HepG2 (cell line): Measurements from ENCODE around the gene TRIM66. TPM values are rescaled to one million over a fixed set of nuclear protein-coding genes. Genes with fewer than 3 reads are reported as not detected.
A peak's percentile ranks its signal among the peaks of the same experiment; 100 is the strongest.

Experiments
- ATAC-seq: fragments of 200-7000 bp; cut with Tn5 transposase; 3 replicates; pipeline ENCODE4 v1.9.1; 2020; ENCODE audit warnings: mild to moderate bottlenecking, moderate library complexity
- BruUV-seq: library from RNA; stranded (reverse); fragments of 400-500 nt; replicated peaks from 2 replicates; lab custom pipeline; 2021; lab: Mats Ljungman, UMichigan
- CTCF ChIA-PET: fragments of 300-600 bp; formaldehyde crosslinking; extraction: SDS; loops from one replicate; lab custom pipeline; 2021; ENCODE audit warnings: low total read pairs, inconsistent platforms, low intra/inter-chr PET ratio; lab: Yijun Ruan, JAX
- POLR2A ChIA-PET: fragments of 350-600 bp; sonication (Branson Sonifier 250); formaldehyde crosslinking; loops from one replicate; lab custom pipeline; 2020; ENCODE audit warnings: antibody characterized with exemption, inconsistent platforms; lab: Yijun Ruan, JAX
- DNase-seq: peaks from one replicate; pipeline ENCODE4 v3.0.0-alpha.2; 2015; ENCODE audit warnings: low spot score
- FAIRE-seq: peaks from 3 replicates; lab custom pipeline; 2011; peaks lifted over from hg19 to GRCh38; lab: Jason Lieb, UNC
- H2AFZ ChIP-seq: one replicate; pipeline ENCODE4 v1.6.1; 2011; ENCODE audit warnings: low read length, inconsistent platforms
- H3K27ac ChIP-seq: fragments of 300-600 bp; 3 replicates; pipeline ENCODE4 v1.8.0; 2011; ENCODE audit warnings: mixed run types, mild to moderate bottlenecking, mixed read lengths, low read length, inconsistent platforms; ENCODE audit not compliant: insufficient read depth; ENCODE audit errors: extremely low read length
- H3K27me3 ChIP-seq, 2 experiments: fragments of 200-600 bp in 1 of 2; 2 replicates in 1 of 2; 3 replicates in 1 of 2; pipeline versions ENCODE4 v1.6.0 to v1.8.0; 2011; ENCODE audit warnings: low read length in 2 of 2, mild to moderate bottlenecking in 2 of 2, moderate library complexity in 2 of 2, inconsistent platforms in 1 of 2; ENCODE audit not compliant: insufficient read depth in 2 of 2, control insufficient read depth in 1 of 2
- H3K36me3 ChIP-seq, 2 experiments: fragments of 200-600 bp in 1 of 2; replicated peaks in 1 of 2; 2 replicates in 1 of 2; 3 replicates in 1 of 2; pipeline versions ENCODE4 v1.5.1 to v1.8.0; 2011; ENCODE audit warnings: low read length in 2 of 2, inconsistent platforms in 1 of 2; ENCODE audit not compliant: insufficient read depth in 2 of 2, control insufficient read depth in 1 of 2
- H3K4me1 ChIP-seq: 2 replicates; pipeline ENCODE4 v1.5.1; 2012; ENCODE audit warnings: low read length, inconsistent platforms; ENCODE audit not compliant: insufficient read depth
- H3K4me2 ChIP-seq: 2 replicates; pipeline ENCODE4 v1.6.0; 2011; ENCODE audit warnings: low read depth, low read length, inconsistent platforms
- H3K4me3 ChIP-seq, 3 experiments: fragments of 200-600 bp in 1 of 3; sonication (generic), shearing (Covaris generic) in 1 of 3; replicated peaks in 1 of 3; 2 replicates each; pipeline ENCODE4 v1.5.1; 2011 to 2016; ENCODE audit warnings: low read length in 3 of 3, inconsistent platforms in 2 of 3, low read depth in 2 of 3, mild to moderate bottlenecking in 2 of 3, control low read depth in 1 of 3, mixed read lengths in 1 of 3; ENCODE audit not compliant: insufficient read depth in 1 of 3
- H3K79me2 ChIP-seq: one replicate; pipeline ENCODE4 v1.6.1; 2011; ENCODE audit warnings: low read length, inconsistent platforms; ENCODE audit not compliant: insufficient read depth
- H3K9ac ChIP-seq: 2 replicates; pipeline ENCODE4 v1.6.0; 2011; ENCODE audit warnings: mild to moderate bottlenecking, low read depth, low read length, inconsistent platforms; ENCODE audit not compliant: insufficient read depth
- H3K9me3 ChIP-seq: 2 replicates; pipeline ENCODE4 v1.5.1; 2012; ENCODE audit warnings: mild to moderate bottlenecking, low read length
- H4K20me1 ChIP-seq: 2 replicates; pipeline ENCODE4 v1.6.0; 2011; ENCODE audit warnings: inconsistent platforms, mild to moderate bottlenecking, low read length, moderate library complexity; ENCODE audit not compliant: insufficient read depth
- CREB1 ChIP-seq, 2 experiments: fragments of 450-650 bp in 1 of 2; IDR thresholded peaks; 2 replicates each; pipeline ENCODE4 v1.6.1; 2016 to 2017; ENCODE audit warnings: control low read depth in 1 of 2, mild to moderate bottlenecking in 1 of 2, missing compliant biosample characterization in 1 of 2, missing genetic modification characterization in 1 of 2
- DZIP1 ChIP-seq: sonication (generic); formaldehyde crosslinking; IDR thresholded peaks from 2 replicates; pipeline ENCODE4 v1.5.0; 2020; ENCODE audit warnings: mild to moderate bottlenecking, missing genetic modification reagents
- GATA4 ChIP-seq: sonication (generic); IDR thresholded peaks from 2 replicates; pipeline ENCODE4 v1.6.1; 2016; ENCODE audit warnings: antibody characterized with exemption, low read depth, borderline replicate concordance
- KAT8 ChIP-seq: IDR thresholded peaks from 2 replicates; pipeline ENCODE4 v1.6.1; 2016; ENCODE audit warnings: missing genetic modification reagents, missing compliant biosample characterization
- NKX3-1 ChIP-seq: sonication (generic); formaldehyde crosslinking; IDR thresholded peaks from 2 replicates; pipeline ENCODE4 v1.5.0; 2020; ENCODE audit warnings: missing genetic modification reagents
- RARA ChIP-seq: IDR thresholded peaks from 2 replicates; pipeline ENCODE4 v1.6.1; 2016; ENCODE audit warnings: missing genetic modification reagents, missing compliant biosample characterization
- TEAD3 ChIP-seq: optimal IDR thresholded peaks from 2 replicates; pipeline ENCODE3; 2016; ENCODE audit warnings: borderline replicate concordance
- YY1 ChIP-seq: IDR thresholded peaks from 2 replicates; pipeline ENCODE4 v1.6.1; 2011; ENCODE audit warnings: low read length, low read depth, moderate library complexity, mild to moderate bottlenecking; ENCODE audit not compliant: insufficient read depth, insufficient replicate concordance
- ZKSCAN8 ChIP-seq: IDR thresholded peaks from 2 replicates; pipeline ENCODE4 v1.6.1; 2016; ENCODE audit warnings: borderline replicate concordance, missing genetic modification reagents, missing compliant biosample characterization
- ZMYM4 ChIP-seq: sonication (generic); formaldehyde crosslinking; IDR thresholded peaks from 2 replicates; pipeline ENCODE4 v1.8.1; 2023; ENCODE audit warnings: mild to moderate bottlenecking, missing genetic modification reagents
- ZNF143 ChIP-seq: sonication (generic); formaldehyde crosslinking; IDR thresholded peaks from 2 replicates; pipeline ENCODE4 v1.4.0; 2020; ENCODE audit warnings: missing genetic modification reagents
- ZNF225 ChIP-seq: sonication (generic); formaldehyde crosslinking; IDR thresholded peaks from 2 replicates; pipeline ENCODE4 v1.4.0; 2020; ENCODE audit warnings: mild to moderate bottlenecking, missing genetic modification reagents
- ZNF652 ChIP-seq: IDR thresholded peaks from 2 replicates; pipeline ENCODE4 v1.6.1; 2016; ENCODE audit warnings: low read depth, borderline replicate concordance
- ZSCAN22 ChIP-seq: sonication (generic); formaldehyde crosslinking; IDR thresholded peaks from 2 replicates; pipeline ENCODE4 v1.4.0; 2020; ENCODE audit warnings: mild to moderate bottlenecking, missing genetic modification reagents
- WGBS: methylation state at CpG from one replicate; pipeline ENCODE4 v1.1.6; 2017; ENCODE audit warnings: low lambda C conversion rate; 5-methylcytosine and 5-hydroxymethylcytosine counted together
- in situ Hi-C: cut with HindIII; loops from 2 replicates; pipeline ENCODE4 v1.10.0; 2017; ENCODE audit warnings: low pct_unique_long_range_greater_than_20kb; ENCODE audit not compliant: extremely low pct_ligation_motif_present
- intact Hi-C: fragments of 100-400 bp; cut with micrococcal nuclease; formaldehyde crosslinking; loops from one replicate; pipeline ENCODE4 v1.10.0; 2022; ENCODE audit not compliant: unreplicated experiment
- polyA plus RNA-seq, 8 experiments: library from polyadenylated mRNA; depleted of rRNA in 3 of 8; stranded (reverse) in 7 of 8; unstranded in 1 of 8; fragments of >200 nt; fragmentation: Illumina TruSeq in 4 of 8; extraction: Trizol in 4 of 8; gene quantifications; 2 replicates each; pipeline versions ENCODE4 v1.2.1 to v1.2.3, GENCODE V29; 2011 to 2016; ENCODE audit warnings: low read depth in 4 of 8, missing spikeins in 1 of 8, mixed read lengths in 1 of 8; ENCODE audit not compliant: insufficient read depth in 1 of 8
- total RNA-seq, 5 experiments: library from RNA; depleted of rRNA; stranded (reverse); fragments of >200 nt; fragmentation: Illumina TruSeq; extraction: Trizol; gene quantifications; 2 replicates each; pipeline ENCODE4 v1.2.3, GENCODE V29; 2016; ENCODE audit warnings: low read depth in 1 of 5
- TF ChIP-seq, protein P1 (sequence below): sonication (generic); formaldehyde crosslinking; IDR thresholded peaks from 2 replicates; pipeline ENCODE4 v1.5.0; 2020; ENCODE audit warnings: missing genetic modification reagents, mild to moderate bottlenecking, borderline replicate concordance
- TF ChIP-seq, protein P2 (sequence below): sonication (generic); formaldehyde crosslinking; IDR thresholded peaks from 2 replicates; pipeline ENCODE4 v1.4.0; 2020; ENCODE audit warnings: mild to moderate bottlenecking, missing genetic modification reagents

The TRIM66 gene
- total and polyA plus RNA-seq, 2 of the 13 experiments (the other 11 are each of a cell fraction or from before 2014, with no cell fraction given), result 4.9 to 6.1 TPM

- no peak for TF ChIP-seq ZNF225
Measured at GRCh38 chr11:8701891-8702597, 19.6 kb upstream of the TRIM66 start (continued).

DNA sequence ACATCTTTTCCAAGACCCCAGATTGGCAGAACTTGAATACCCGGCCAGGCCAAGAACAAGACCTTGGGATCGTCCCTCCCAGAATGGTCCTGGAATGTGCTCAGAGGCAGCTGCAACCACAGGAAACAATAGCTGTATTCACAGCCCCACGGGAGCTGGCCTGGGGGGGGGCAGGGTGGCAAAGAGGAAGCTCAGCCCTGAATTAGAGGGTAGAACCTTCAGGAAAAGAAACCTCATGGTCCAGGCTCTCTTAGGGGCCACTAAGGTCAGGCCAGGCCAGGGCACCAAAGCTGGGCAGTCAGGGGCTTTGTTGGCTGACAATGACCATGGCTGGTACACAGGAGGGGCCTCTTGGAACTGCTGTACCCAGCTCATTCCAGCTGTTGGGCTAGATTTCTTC, 17.4 kb upstream of the TRIM66 start:
- Histone ChIP-seq H3K36me3 (peaks cover 1 to 35% of the 10 kb centered on the region in 2 experiments; a peak in 4 of 5 replicates), H3K79me2 (no peaks in the 10 kb centered on the region), H3K4me2 (peak overlapping the region; percentile 16; the same call in 1 of the 2 replicates), H3K4me3 (no peak overlapping the region), H3K27ac (peak overlapping the region; percentile 63), H3K4me1 (peaks cover 35% of the 10 kb centered on the region), H3K9me3 (no peaks in the 10 kb centered on the region), H3K9ac (peak overlapping the region; percentile 44), H2AFZ (no peak overlapping the region), H3K27me3 (no peaks in the 10 kb centered on the region), H4K20me1 (no peaks in the 10 kb centered on the region)
- in situ Hi-C loops, result loop anchor here (5.0 to 25.0 kb wide), 2 partner anchors 112 to 262 kb away; partner anchors contain the start of gene TMEM9B
- ChIA-PET CTCF (interaction anchor here (1.5 kb wide), 1 partner anchor 114 kb away, joined by 4 read pairs; no protein-coding TSS in a partner anchor), POLR2A (interaction anchor here (0.6 to 3.3 kb wide), 9 partner anchors 12 to 265 kb away, joined by 3 to 47 read pairs (median 9); partner anchors contain the start of genes RPL27A, TMEM9B and TRIM66)
- FAIRE-seq (peak; percentile 90), DNase-seq (peak; percentile 84), ATAC-seq (peak; percentile 56)
- intact Hi-C loops, result loop anchor here (2.0 to 10.0 kb wide), 3 partner anchors 21 to 95 kb away; no protein-coding TSS in a partner anchor
- BruUV-seq, result no TSS peak
- 20% methylated on average over 1 of the region's 3 CpGs for WGBS
- TF ChIP-seq KAT8 (CRISPR knock-in tag) (0 out of 2 replicates have a peak, but pooled peaks have one; percentile 46), RARA (CRISPR knock-in tag) (peak; percentile 51), ZNF652 (CRISPR knock-in tag) (no peak), ZKSCAN8 (CRISPR knock-in tag) (peak; percentile 74; the same call in 1 of the 2 replicates), ZMYM4 (CRISPR knock-in tag) (peak; percentile 37; the same call in 1 of the 2 replicates), NKX3-1 (CRISPR knock-in tag) (no peak), YY1 (no peak), TEAD3 (CRISPR knock-in tag) (peak; percentile 98), CREB1 (IDR thresholded peaks at IDR 0.05) (no peak), CREB1 (CRISPR knock-in tag; IDR thresholded peaks at IDR 0.05) (no peak), GATA4 (no peak), ZNF143 (CRISPR knock-in tag) (0 out of 2 replicates have a peak, but pooled peaks have one; percentile 29), ZSCAN22 (CRISPR knock-in tag) (no peak), DZIP1 (CRISPR knock-in tag) (no peak)
- TF ChIP-seq, protein P1, sequence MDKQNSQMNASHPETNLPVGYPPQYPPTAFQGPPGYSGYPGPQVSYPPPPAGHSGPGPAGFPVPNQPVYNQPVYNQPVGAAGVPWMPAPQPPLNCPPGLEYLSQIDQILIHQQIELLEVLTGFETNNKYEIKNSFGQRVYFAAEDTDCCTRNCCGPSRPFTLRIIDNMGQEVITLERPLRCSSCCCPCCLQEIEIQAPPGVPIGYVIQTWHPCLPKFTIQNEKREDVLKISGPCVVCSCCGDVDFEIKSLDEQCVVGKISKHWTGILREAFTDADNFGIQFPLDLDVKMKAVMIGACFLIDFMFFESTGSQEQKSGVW (CRISPR knock-in tag), result no peak
- TF ChIP-seq, protein P2, sequence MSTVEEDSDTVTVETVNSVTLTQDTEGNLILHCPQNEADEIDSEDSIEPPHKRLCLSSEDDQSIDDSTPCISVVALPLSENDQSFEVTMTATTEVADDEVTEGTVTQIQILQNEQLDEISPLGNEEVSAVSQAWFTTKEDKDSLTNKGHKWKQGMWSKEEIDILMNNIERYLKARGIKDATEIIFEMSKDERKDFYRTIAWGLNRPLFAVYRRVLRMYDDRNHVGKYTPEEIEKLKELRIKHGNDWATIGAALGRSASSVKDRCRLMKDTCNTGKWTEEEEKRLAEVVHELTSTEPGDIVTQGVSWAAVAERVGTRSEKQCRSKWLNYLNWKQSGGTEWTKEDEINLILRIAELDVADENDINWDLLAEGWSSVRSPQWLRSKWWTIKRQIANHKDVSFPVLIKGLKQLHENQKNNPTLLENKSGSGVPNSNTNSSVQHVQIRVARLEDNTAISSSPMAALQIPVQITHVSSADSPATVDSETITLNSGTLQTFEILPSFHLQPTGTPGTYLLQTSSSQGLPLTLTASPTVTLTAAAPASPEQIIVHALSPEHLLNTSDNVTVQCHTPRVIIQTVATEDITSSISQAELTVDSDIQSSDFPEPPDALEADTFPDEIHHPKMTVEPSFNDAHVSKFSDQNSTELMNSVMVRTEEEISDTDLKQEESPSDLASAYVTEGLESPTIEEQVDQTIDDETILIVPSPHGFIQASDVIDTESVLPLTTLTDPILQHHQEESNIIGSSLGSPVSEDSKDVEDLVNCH (CRISPR knock-in tag), result no peak
